Neural progenitor cell (in vitro differentiated cells): Measurements from ENCODE around the gene DNAL4. TPM values are rescaled to one million over a fixed set of nuclear protein-coding genes. Genes with fewer than 3 reads are reported as not detected.

Experiments used
- DNase-seq: peaks from one replicate; pipeline ENCODE4 v3.0.0-alpha.2; 2016; ENCODE audit warnings: low spot score
- H2AFZ ChIP-seq: fragments of 200-600 bp; sonication (generic); replicated peaks from 2 replicates; pipeline ENCODE4 v1.6.1; 2016; ENCODE audit warnings: antibody characterized with exemption
- H3F3A ChIP-seq: fragments of 200-600 bp; sonication (generic); 2 replicates; pipeline ENCODE4 v1.6.1; 2016; ENCODE audit warnings: antibody characterized with exemption, low read depth
- H3K27ac ChIP-seq: fragments of 200-600 bp; sonication (generic); 2 replicates; pipeline ENCODE4 v1.5.1; 2016; ENCODE audit warnings: mild to moderate bottlenecking
- H3K27me3 ChIP-seq: fragments of 200-600 bp; sonication (generic); 2 replicates; pipeline ENCODE4 v1.6.1; 2016; ENCODE audit warnings: mild to moderate bottlenecking, moderate library complexity
- H3K36me3 ChIP-seq: fragments of 200-600 bp; sonication (generic); 2 replicates; pipeline ENCODE4 v1.5.1; 2016
- H3K4me1 ChIP-seq: fragments of 200-600 bp; sonication (generic); 2 replicates; pipeline ENCODE4 v1.6.1; 2016; ENCODE audit warnings: mixed run types
- H3K4me2 ChIP-seq: fragments of 200-600 bp; sonication (generic); 2 replicates; pipeline ENCODE4 v1.6.1; 2016
- H3K4me3 ChIP-seq: fragments of 200-600 bp; sonication (generic); 2 replicates; pipeline ENCODE4 v1.5.1; 2016
- H3K79me2 ChIP-seq: fragments of 200-600 bp; sonication (generic); 2 replicates; pipeline ENCODE4 v1.6.1; 2016; ENCODE audit warnings: low read depth
- H3K9ac ChIP-seq: fragments of 200-600 bp; sonication (generic); 2 replicates; pipeline ENCODE4 v1.6.1; 2016
- H3K9me3 ChIP-seq: fragments of 200-600 bp; sonication (generic); 2 replicates; pipeline ENCODE4 v1.5.1; 2016; ENCODE audit warnings: low read depth
- H4K20me1 ChIP-seq: fragments of 200-600 bp; sonication (generic); 2 replicates; pipeline ENCODE4 v1.6.1; 2016; ENCODE audit warnings: low read depth
- H3K27ac Mint-ChIP-seq: 3 replicates; pipeline ENCODE4 v1.8.0; 2021; ENCODE audit warnings: mixed read lengths
- H3K27me3 Mint-ChIP-seq: 2 replicates; pipeline ENCODE4 v1.8.0; 2022; ENCODE audit warnings: low read depth, mild to moderate bottlenecking, inconsistent platforms, moderate library complexity, mixed read lengths; ENCODE audit not compliant: insufficient read depth
- H3K36me3 Mint-ChIP-seq: 3 replicates; pipeline ENCODE4 v1.8.0; 2021; ENCODE audit warnings: mixed read lengths
- H3K4me1 Mint-ChIP-seq: 3 replicates; pipeline ENCODE4 v1.8.0; 2021; ENCODE audit warnings: mixed read lengths
- H3K4me3 Mint-ChIP-seq: 3 replicates; pipeline ENCODE4 v1.8.0; 2021; ENCODE audit warnings: mild to moderate bottlenecking, moderate library complexity, mixed read lengths
- H3K9me3 Mint-ChIP-seq: 3 replicates; pipeline ENCODE4 v1.8.0; 2020; ENCODE audit warnings: mixed read lengths
- EZH2 ChIP-seq: fragments of 200-600 bp; sonication (generic); IDR thresholded peaks from 2 replicates; pipeline ENCODE4 v1.6.1; 2017; ENCODE audit warnings: antibody characterized with exemption, mild to moderate bottlenecking, moderate library complexity
- EZH2phosphoT487 ChIP-seq: fragments of 200-600 bp; sonication (generic); IDR thresholded peaks from 2 replicates; pipeline ENCODE4 v1.6.1; 2017; ENCODE audit warnings: antibody characterized with exemption
- total RNA-seq: library from RNA; depleted of rRNA; stranded (reverse); fragments of >200 nt; gene quantifications from 2 replicates; pipeline ENCODE4 v1.2.3, GENCODE V29; 2015; ENCODE audit warnings: low replicate concordance
- TF ChIP-seq, protein P1 (sequence below): fragments of 200-600 bp; sonication (generic); IDR thresholded peaks from 2 replicates; pipeline ENCODE4 v1.5.1; 2017; ENCODE audit warnings: antibody characterized with exemption, mild to moderate bottlenecking

DNAL4 gene, protein sequence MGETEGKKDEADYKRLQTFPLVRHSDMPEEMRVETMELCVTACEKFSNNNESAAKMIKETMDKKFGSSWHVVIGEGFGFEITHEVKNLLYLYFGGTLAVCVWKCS
- 10.7 and 24.3 TPM in 2 replicates for total RNA-seq

DNA sequence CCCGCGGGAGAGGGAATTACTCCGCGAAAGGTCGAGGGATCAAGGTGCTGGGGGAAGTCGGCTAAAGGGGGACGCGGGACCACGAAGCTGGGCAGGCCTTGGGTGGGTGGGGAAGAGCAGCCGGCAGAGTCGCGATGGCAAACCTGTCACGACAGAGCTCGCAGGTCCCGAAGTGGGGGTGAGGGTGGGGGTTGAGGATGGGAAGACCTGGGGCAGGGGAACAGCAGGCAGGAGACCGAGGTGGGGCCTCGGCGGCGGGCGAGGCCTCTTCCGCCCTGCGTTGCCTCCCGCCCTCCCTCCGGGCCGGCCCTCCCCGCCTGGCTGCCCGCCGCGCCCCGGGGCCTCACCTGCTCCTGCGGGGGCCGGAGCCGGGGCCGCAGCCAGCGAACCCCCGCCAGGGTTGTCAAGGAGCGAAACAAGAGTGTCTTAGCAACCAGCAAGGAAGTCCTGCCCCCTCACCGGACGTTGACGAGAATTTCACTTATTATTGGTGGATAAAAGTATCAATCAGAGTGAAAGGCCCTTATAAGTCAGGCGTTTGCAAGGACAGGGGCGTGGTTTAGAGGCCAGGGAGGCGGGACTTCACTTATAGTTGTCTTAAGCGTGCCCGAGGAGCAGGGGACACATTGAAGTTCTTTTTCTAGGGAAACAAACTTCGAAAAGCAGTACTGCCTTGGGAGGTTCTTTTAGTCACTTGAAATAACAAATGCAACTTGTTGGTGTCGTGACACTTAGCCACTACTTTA lies at the start of gene DNAL4:
Gene DNAL4, minus strand, starts transcription at position 423 of the 746 bp plus-strand sequence. CDS start 11,412 bp downstream, outside the sequence.
- Mint-ChIP-seq H3K9me3 (peaks cover 2% of the 10 kb centered on the region), H3K4me3 (peak within 1 kb of the TSS; percentile 97), H3K4me1 (peaks cover 16% of the 10 kb centered on the region), H3K27me3 (peaks cover 12% of the 10 kb centered on the region), H3K27ac (peak within 1 kb of the TSS; percentile 85), H3K36me3 (no peaks in the 10 kb centered on the region)
- Histone ChIP-seq H3K79me2 (peaks cover 4% of the 10 kb centered on the region), H4K20me1 (no peaks in the 10 kb centered on the region), H3K27me3 (peaks cover 5% of the 10 kb centered on the region), H3K9ac (peak within 1 kb of the TSS; percentile 51), H3F3A (no peaks in the 10 kb centered on the region), H3K4me3 (peak within 1 kb of the TSS; percentile 76), H2AFZ (peak within 1 kb of the TSS; percentile 73), H3K4me2 (peak within 1 kb of the TSS; percentile 96), H3K4me1 (peaks cover 6% of the 10 kb centered on the region), H3K9me3 (no peaks in the 10 kb centered on the region), H3K27ac (no peak within 1 kb of the TSS), H3K36me3 (no peaks in the 10 kb centered on the region)
- TF ChIP-seq, protein P1, sequence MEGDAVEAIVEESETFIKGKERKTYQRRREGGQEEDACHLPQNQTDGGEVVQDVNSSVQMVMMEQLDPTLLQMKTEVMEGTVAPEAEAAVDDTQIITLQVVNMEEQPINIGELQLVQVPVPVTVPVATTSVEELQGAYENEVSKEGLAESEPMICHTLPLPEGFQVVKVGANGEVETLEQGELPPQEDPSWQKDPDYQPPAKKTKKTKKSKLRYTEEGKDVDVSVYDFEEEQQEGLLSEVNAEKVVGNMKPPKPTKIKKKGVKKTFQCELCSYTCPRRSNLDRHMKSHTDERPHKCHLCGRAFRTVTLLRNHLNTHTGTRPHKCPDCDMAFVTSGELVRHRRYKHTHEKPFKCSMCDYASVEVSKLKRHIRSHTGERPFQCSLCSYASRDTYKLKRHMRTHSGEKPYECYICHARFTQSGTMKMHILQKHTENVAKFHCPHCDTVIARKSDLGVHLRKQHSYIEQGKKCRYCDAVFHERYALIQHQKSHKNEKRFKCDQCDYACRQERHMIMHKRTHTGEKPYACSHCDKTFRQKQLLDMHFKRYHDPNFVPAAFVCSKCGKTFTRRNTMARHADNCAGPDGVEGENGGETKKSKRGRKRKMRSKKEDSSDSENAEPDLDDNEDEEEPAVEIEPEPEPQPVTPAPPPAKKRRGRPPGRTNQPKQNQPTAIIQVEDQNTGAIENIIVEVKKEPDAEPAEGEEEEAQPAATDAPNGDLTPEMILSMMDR, result no peak
- TF ChIP-seq EZH2 (no peak), EZH2phosphoT487 (no peak)
- peak; percentile 98 for DNase-seq

DNA sequence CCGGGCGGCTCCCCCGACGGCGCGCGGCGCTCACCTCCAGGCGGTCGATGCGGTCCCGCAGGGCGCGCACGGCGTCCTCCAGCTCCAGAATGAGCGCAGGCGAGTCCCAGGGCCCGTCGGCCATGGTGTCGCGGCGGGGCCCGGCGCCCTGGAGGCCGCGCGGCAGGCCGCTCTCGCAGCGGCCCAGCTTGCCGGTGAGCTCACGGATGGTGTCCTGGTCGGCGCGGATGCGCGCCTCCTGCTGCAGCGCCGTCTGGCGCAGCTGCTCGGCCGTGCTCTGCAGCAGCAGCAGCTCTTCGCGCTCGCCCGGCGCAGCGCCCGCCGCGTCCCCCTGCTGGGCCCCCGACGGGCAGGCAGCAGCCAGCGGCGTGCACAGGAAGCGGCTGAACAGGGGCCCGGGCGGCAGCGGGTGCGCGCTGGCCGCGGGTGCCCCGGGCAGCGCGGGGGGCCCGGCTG lies 49.3 kb upstream of the DNAL4 start:
- H3K4me2 ChIP-seq, result peak overlapping the region; percentile 86
- H3K27ac Mint-ChIP-seq, result no peak overlapping the region
- H3K9ac ChIP-seq, result no peak overlapping the region
- H3K4me1 ChIP-seq, result no peaks in the 10 kb centered on the region
- H3K4me3 ChIP-seq, result peak overlapping the region; percentile 61
- no peak overlapping the region for H3K4me3 Mint-ChIP-seq
- no peaks in the 10 kb centered on the region for H3K9me3 ChIP-seq
- H2AFZ ChIP-seq, result peak overlapping the region; percentile 97
- H3K36me3 ChIP-seq, result no peaks in the 10 kb centered on the region
- no peaks in the 10 kb centered on the region for H3K79me2 ChIP-seq
- H3K9me3 Mint-ChIP-seq, result no peaks in the 10 kb centered on the region
- peak; percentile 43 for TF ChIP-seq EZH2
- TF ChIP-seq, protein P1, result peak; percentile 39
- no peak for TF ChIP-seq EZH2phosphoT487
- peaks cover 42% of the 10 kb centered on the region for H3K27me3 Mint-ChIP-seq
- H4K20me1 ChIP-seq, result peaks cover 19% of the 10 kb centered on the region
- peaks cover 10% of the 10 kb centered on the region for H3K4me1 Mint-ChIP-seq
- H3F3A ChIP-seq, result peaks cover 22% of the 10 kb centered on the region
- peaks cover 2% of the 10 kb centered on the region for H3K36me3 Mint-ChIP-seq
- peaks cover 83% of the 10 kb centered on the region for H3K27me3 ChIP-seq
- no peak overlapping the region for H3K27ac ChIP-seq
- peak; percentile 89 for DNase-seq

DNA sequence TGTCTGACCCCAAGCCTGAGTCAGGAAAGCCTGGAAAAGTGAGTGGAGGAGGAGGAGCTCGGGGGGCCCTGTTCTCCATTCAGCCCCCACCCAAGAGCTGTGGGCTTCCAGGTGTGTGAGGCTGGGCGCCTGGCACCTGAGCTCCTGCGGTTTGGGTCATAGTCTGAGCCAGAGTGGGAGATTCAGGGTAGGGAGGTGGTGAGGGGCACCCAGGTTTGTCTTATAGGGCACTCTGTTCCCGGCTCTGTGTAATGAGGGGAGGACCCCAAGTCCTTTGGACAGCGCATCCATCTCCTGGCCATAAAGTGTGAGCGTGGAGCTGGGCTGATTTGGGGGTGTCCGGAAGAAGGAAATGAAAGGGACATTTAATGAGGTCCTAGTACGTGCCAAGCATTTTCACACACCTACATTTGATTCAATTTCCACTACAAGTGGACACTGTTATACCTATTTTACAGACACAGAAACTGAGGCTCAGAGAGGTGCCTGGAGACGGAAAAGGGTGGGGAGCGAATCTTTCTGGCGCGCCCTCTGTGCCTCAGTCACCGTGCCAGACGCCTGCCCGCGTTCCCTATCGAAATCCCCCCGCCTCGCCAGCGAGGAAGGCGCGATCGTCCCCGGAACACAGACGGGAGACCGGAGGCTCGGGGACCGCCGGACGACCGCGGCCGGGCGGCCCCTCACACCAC lies 48.7 kb upstream of the DNAL4 start:
- Mint-ChIP-seq H3K36me3 (peaks cover 2% of the 10 kb centered on the region), H3K4me3 (peak overlapping the region; percentile 85), H3K9me3 (no peaks in the 10 kb centered on the region), H3K4me1 (peaks cover 10% of the 10 kb centered on the region), H3K27ac (no peak overlapping the region), H3K27me3 (peaks cover 42% of the 10 kb centered on the region)
- Histone ChIP-seq H3K27me3 (peaks cover 77% of the 10 kb centered on the region), H3F3A (peaks cover 22% of the 10 kb centered on the region), H3K27ac (no peak overlapping the region), H3K4me2 (peak overlapping the region; percentile 86), H3K36me3 (no peaks in the 10 kb centered on the region), H3K4me3 (peak overlapping the region; percentile 61), H4K20me1 (peaks cover 19% of the 10 kb centered on the region), H2AFZ (peak overlapping the region; percentile 97), H3K79me2 (no peaks in the 10 kb centered on the region), H3K9ac (no peak overlapping the region), H3K9me3 (no peaks in the 10 kb centered on the region), H3K4me1 (no peaks in the 10 kb centered on the region)
- TF ChIP-seq EZH2phosphoT487 (peak; percentile 54), EZH2 (peak; percentile 63)
- TF ChIP-seq, protein P1, result no peak
- no peak for DNase-seq
